Fibroblast of lung (primary cell): ENCODE data around the gene PRDM16. TPM values are rescaled to one million over a fixed set of nuclear protein-coding genes. Genes with fewer than 3 reads are reported as not detected.

ENCODE experiments used
- DNase-seq, 2 donors: peaks; one replicate each; pipeline versions ENCODE4 v3.0.0 to v3.0.0-alpha.2; 2010; ENCODE audit warnings: low read depth in 2 of 2
- H2AFZ ChIP-seq: 2 replicates; pipeline ENCODE4 v1.5.1; 2012; ENCODE audit warnings: low read length, control low read depth, inconsistent platforms
- H3K27ac ChIP-seq: 2 replicates; pipeline ENCODE4 v1.5.1; 2011; ENCODE audit warnings: low read length, control low read depth; ENCODE audit not compliant: insufficient read depth
- H3K27me3 ChIP-seq: 2 replicates; pipeline ENCODE4 v1.5.1; 2011; ENCODE audit warnings: mild to moderate bottlenecking, low read length; ENCODE audit not compliant: control insufficient read depth, insufficient read depth
- H3K36me3 ChIP-seq: 2 replicates; pipeline ENCODE4 v1.5.1; 2011; ENCODE audit warnings: low read length; ENCODE audit not compliant: control insufficient read depth, insufficient read depth
- H3K4me1 ChIP-seq: 2 replicates; pipeline ENCODE4 v1.5.1; 2011; ENCODE audit warnings: low read length; ENCODE audit not compliant: control insufficient read depth, insufficient read depth; ENCODE audit errors: extremely low read depth
- H3K4me2 ChIP-seq: 2 replicates; pipeline ENCODE4 v1.5.1; 2011; ENCODE audit warnings: low read length, control low read depth; ENCODE audit not compliant: insufficient read depth; ENCODE audit errors: extremely low read depth
- H3K4me3 ChIP-seq, 4 experiments: fragments of 200-600 bp in 1 of 4; sonication (generic) in 1 of 4; replicated peaks in 1 of 4; 2 replicates each; pipeline ENCODE4 v1.5.1; 2011 to 2016; ENCODE audit warnings: low read length in 4 of 4, low read depth in 3 of 4, mild to moderate bottlenecking in 3 of 4, control low read depth in 2 of 4, inconsistent platforms in 1 of 4, mixed read lengths in 1 of 4; ENCODE audit not compliant: insufficient read depth in 1 of 4; ENCODE audit errors: control extremely low read depth in 1 of 4
- H3K79me2 ChIP-seq: 2 replicates; pipeline ENCODE4 v1.5.1; 2012; ENCODE audit warnings: mild to moderate bottlenecking, low read length, inconsistent platforms; ENCODE audit not compliant: control insufficient read depth, insufficient read depth
- H3K9ac ChIP-seq: 2 replicates; pipeline ENCODE4 v1.5.1; 2011; ENCODE audit warnings: mild to moderate bottlenecking, low read length, control low read depth; ENCODE audit not compliant: insufficient read depth
- H3K9me3 ChIP-seq: 2 replicates; pipeline ENCODE4 v1.5.1; 2012; ENCODE audit warnings: low read depth, low read length; ENCODE audit not compliant: control insufficient read depth, insufficient read depth
- H4K20me1 ChIP-seq: 2 replicates; pipeline ENCODE4 v1.5.1; 2011; ENCODE audit warnings: low read length; ENCODE audit not compliant: control insufficient read depth, insufficient read depth; ENCODE audit errors: extremely low read depth
- CTCF ChIP-seq, 2 donors: IDR thresholded peaks in 1 of 2; conservative IDR thresholded peaks in 1 of 2; 1 replicate in 1 of 2; 2 replicates in 1 of 2; pipeline ENCODE4 v1.5.1; 2011 to 2012; ENCODE audit warnings: low read length in 2 of 2, control low read depth in 1 of 2, inconsistent platforms in 1 of 2, low read depth in 1 of 2, mild to moderate bottlenecking in 1 of 2
- EZH2 ChIP-seq: IDR thresholded peaks from 2 replicates; pipeline ENCODE4 v1.5.1; 2012; ENCODE audit warnings: low read length, control low read depth, mild to moderate bottlenecking; ENCODE audit errors: missing control alignments
- polyA plus RNA-seq, 2 donors: library from polyadenylated mRNA; depleted of rRNA in 1 of 2; stranded (reverse) in 1 of 2; unstranded in 1 of 2; fragments of >200 nt; gene quantifications; 2 replicates each; pipeline ENCODE4 v1.2.1, GENCODE V29; 2011 to 2012; ENCODE audit warnings: missing spikeins in 1 of 2
- total RNA-seq: library from RNA; depleted of rRNA; stranded (reverse); fragments of >200 nt; gene quantifications from 2 replicates; pipeline ENCODE4 v1.2.1, GENCODE V29; 2014

PRDM16 gene
- total and polyA plus RNA-seq, 2 donors (not counting 1 experiment from before 2014, with no cell fraction given) = 0.30 to 1.8 TPM

GRCh38 chr1:3383679-3384078 lies 314.7 kb downstream of the PRDM16 start:
- no peaks in the 10 kb centered on the region for H4K20me1 ChIP-seq
- no peaks in the 10 kb centered on the region for H3K9me3 ChIP-seq
- H2AFZ ChIP-seq = no peak overlapping the region
- no peak overlapping the region for H3K9ac ChIP-seq
- DNase-seq = no peak
- no peak for TF ChIP-seq EZH2
- TF ChIP-seq CTCF (conservative IDR thresholded peaks at IDR 0.05 in 1 of 2, IDR thresholded peaks at IDR 0.05 in 1 of 2; ENCODE audit: low read depth in 1 of 2, low read length in 2 of 2) = no peak
- no peaks in the 10 kb centered on the region for H3K27me3 ChIP-seq
- no peak overlapping the region for H3K27ac ChIP-seq
- no peak overlapping the region for H3K4me2 ChIP-seq
- no peak overlapping the region for H3K4me3 ChIP-seq
- no peaks in the 10 kb centered on the region for H3K4me1 ChIP-seq
- H3K79me2 ChIP-seq = no peaks in the 10 kb centered on the region
- no peaks in the 10 kb centered on the region for H3K36me3 ChIP-seq

- Histone ChIP-seq H3K79me2 (no peaks in the 10 kb centered on the region), H3K27ac (no peak overlapping the region), H3K4me2 (no peak overlapping the region), H4K20me1 (no peaks in the 10 kb centered on the region), H3K36me3 (no peaks in the 10 kb centered on the region), H3K9ac (no peak overlapping the region), H3K9me3 (no peaks in the 10 kb centered on the region), H3K27me3 (no peaks in the 10 kb centered on the region), H3K4me3 (no peak overlapping the region), H3K4me1 (no peaks in the 10 kb centered on the region), H2AFZ (no peak overlapping the region)
- TF ChIP-seq EZH2 (no peak), CTCF (conservative IDR thresholded peaks at IDR 0.05 in 1 of 2, IDR thresholded peaks at IDR 0.05 in 1 of 2; ENCODE audit: low read depth in 1 of 2, low read length in 2 of 2) (no peak)
- DNase-seq = no peak
Measured at GRCh38 chr1:3384407-3384806, 315.4 kb downstream of the PRDM16 start.

GRCh38 chr1:3386205-3387002 lies 317.4 kb downstream of the PRDM16 start:
- no peak for DNase-seq

More at GRCh38 chr1:3386205-3387002, 317.4 kb downstream of the PRDM16 start:
- no peaks in the 10 kb centered on the region for H3K79me2 ChIP-seq
- no peak overlapping the region for H3K9ac ChIP-seq
- no peaks in the 10 kb centered on the region for H3K4me1 ChIP-seq
- H3K27me3 ChIP-seq = no peaks in the 10 kb centered on the region
- no peak overlapping the region for H3K27ac ChIP-seq
- H3K36me3 ChIP-seq = no peaks in the 10 kb centered on the region
- H2AFZ ChIP-seq = no peak overlapping the region
- no peaks in the 10 kb centered on the region for H4K20me1 ChIP-seq
- TF ChIP-seq EZH2 = no peak
- no peak for TF ChIP-seq CTCF (conservative IDR thresholded peaks at IDR 0.05 in 1 of 2, IDR thresholded peaks at IDR 0.05 in 1 of 2; ENCODE audit: low read depth in 1 of 2, low read length in 2 of 2)
- no peak overlapping the region for H3K4me2 ChIP-seq
- H3K9me3 ChIP-seq = no peaks in the 10 kb centered on the region
- no peak overlapping the region for H3K4me3 ChIP-seq
